ENCODE results near the gene INHBC.
A peak's percentile ranks its signal among the peaks of the same experiment; 100 is the strongest.
"Not testable (repeated sequence)": the region's sequence is repeated elsewhere in the genome, so short reads cannot be mapped to it uniquely, and the experiment has no call there.

The INHBC gene

DNA sequence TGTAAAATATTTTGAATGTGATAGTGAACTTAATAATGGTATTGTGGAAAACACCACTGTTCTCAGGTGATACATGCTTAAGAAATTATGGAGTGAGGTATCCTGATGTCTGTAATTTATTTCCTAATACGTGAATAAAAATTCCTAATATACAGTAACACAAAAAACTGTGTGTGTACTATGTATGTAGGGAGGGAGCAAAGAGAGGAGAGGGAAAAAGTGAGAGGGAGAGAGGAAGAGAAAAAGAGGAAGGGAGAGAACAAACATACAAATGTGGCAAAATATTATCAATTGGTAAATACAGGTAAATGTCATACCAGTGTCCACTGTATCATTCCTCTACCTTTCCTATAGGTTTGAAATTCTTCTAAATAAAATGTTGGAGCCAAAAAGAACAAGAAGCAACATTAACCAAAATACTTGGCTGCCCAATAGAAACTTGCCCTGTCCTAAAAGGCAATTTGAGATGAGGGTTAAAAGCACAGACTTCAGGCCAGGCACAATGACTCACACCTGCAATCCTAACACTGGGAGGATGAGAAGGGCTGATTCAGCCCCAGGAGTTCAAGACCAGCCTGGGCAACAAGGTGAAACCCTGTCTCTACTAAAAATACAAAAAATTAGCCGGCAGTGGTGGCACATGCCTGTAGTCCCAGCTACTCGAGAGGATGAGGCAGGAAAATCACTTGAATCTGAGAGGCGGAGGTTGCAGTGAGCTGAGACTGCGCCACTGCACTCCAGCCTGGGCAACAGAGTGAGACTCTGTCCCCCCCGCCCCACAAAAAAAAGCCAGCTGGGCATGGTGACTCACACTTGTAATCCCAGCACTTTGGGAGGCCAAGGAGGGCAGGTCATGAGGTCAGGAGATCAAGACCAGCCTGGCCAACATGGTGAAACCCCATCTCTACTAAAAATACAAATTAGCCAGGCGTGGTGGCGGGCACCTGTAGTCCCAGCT is 18.3 kb upstream of the INHBC start:
- no peak overlapping the region for H3K9ac ChIP-seq (ENCODE audit: insufficient read length, low read depth)
- TF ChIP-seq ZNF274 (IDR thresholded peaks at IDR 0.05; ENCODE audit: low read depth, low read length) (no peak), SUZ12 (IDR thresholded peaks at IDR 0.05; ENCODE audit: extremely low read depth, insufficient read depth, insufficient read length) (no peak), YY1 (IDR thresholded peaks at IDR 0.05; ENCODE audit: insufficient read depth, insufficient read length) (no peak)
- no peaks in the 10 kb centered on the region for H3K27me3 ChIP-seq (ENCODE audit: insufficient read depth, insufficient read length)
- no peak overlapping the region for H3K4me3 ChIP-seq (ENCODE audit: insufficient read length, low read depth)
- H3K9me3 ChIP-seq (ENCODE audit: insufficient read depth, low read length): no peaks in the 10 kb centered on the region
- DNase-seq (ENCODE audit: low read depth, low spot score): no peak
- no peaks in the 10 kb centered on the region for H3K4me1 ChIP-seq (ENCODE audit: insufficient read depth, insufficient read length)
- no peaks in the 10 kb centered on the region for H3K36me3 ChIP-seq (ENCODE audit: insufficient read depth, insufficient read length, low read length)

DNA sequence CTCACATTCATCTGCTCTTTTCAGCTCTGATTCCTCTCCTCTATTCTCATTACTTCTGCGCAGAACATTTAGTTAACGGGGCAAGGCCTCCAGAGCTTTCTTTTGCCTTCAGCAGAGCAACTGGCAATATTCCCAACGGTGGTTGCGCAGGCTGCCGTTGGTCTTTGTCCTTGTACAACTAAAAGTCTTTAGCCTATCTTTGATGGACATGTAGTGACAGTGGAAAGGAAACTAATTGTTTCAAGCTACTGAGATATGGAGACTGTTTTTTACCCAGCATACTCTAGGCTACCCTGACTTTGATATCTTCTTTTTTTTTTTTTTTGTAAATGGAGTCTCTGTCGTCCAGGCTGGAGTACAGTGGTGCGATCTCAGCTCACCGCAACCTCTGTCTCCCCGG is 16.3 kb upstream of the INHBC start:
- Histone ChIP-seq H3K9me3 (ENCODE audit: insufficient read depth, low read length) (no peaks in the 10 kb centered on the region), H3K27me3 (ENCODE audit: insufficient read depth, insufficient read length) (no peaks in the 10 kb centered on the region), H3K4me1 (ENCODE audit: insufficient read depth, insufficient read length) (no peaks in the 10 kb centered on the region), H3K36me3 (ENCODE audit: insufficient read depth, insufficient read length, low read length) (peaks cover 17% of the 10 kb centered on the region), H3K4me3 (ENCODE audit: insufficient read length, low read depth) (no peak overlapping the region), H3K9ac (ENCODE audit: insufficient read length, low read depth) (no peak overlapping the region)
- no peak for DNase-seq (ENCODE audit: low read depth, low spot score)
- TF ChIP-seq YY1 (IDR thresholded peaks at IDR 0.05; ENCODE audit: insufficient read depth, insufficient read length): no peak
- TF ChIP-seq SUZ12 (IDR thresholded peaks at IDR 0.05; ENCODE audit: extremely low read depth, insufficient read depth, insufficient read length): no peak
- no peak for TF ChIP-seq ZNF274 (IDR thresholded peaks at IDR 0.05; ENCODE audit: low read depth, low read length)

DNA sequence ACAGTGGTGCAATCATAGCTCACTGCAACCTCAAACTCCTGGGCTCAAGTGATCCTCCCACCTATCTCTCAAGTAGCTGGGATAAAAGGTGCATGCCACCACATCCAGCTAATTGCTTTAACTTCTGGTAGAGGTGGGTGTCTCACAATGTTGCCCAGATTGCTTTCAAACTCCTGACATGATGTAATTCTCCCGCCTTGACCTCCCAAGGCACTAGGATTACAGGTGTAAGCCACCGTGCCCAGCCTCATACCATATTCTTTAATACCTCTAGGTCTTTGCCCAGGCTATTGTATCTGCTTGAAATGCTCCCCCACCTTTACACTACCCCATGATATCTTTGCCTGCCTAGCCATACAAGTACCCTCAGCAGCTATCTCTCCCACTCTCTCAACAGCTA is 15.1 kb upstream of the INHBC start:
- Histone ChIP-seq H3K4me1 (ENCODE audit: insufficient read depth, insufficient read length) (no peaks in the 10 kb centered on the region), H3K4me3 (ENCODE audit: insufficient read length, low read depth) (no peak overlapping the region), H3K36me3 (ENCODE audit: insufficient read depth, insufficient read length, low read length) (peaks cover 20% of the 10 kb centered on the region), H3K9me3 (ENCODE audit: insufficient read depth, low read length) (no peaks in the 10 kb centered on the region), H3K9ac (ENCODE audit: insufficient read length, low read depth) (no peak overlapping the region), H3K27me3 (ENCODE audit: insufficient read depth, insufficient read length) (no peaks in the 10 kb centered on the region)
- TF ChIP-seq SUZ12 (IDR thresholded peaks at IDR 0.05; ENCODE audit: extremely low read depth, insufficient read depth, insufficient read length): no peak
- TF ChIP-seq YY1 (IDR thresholded peaks at IDR 0.05; ENCODE audit: insufficient read depth, insufficient read length): no peak
- TF ChIP-seq ZNF274 (IDR thresholded peaks at IDR 0.05; ENCODE audit: low read depth, low read length): no peak
- no peak for DNase-seq (ENCODE audit: low read depth, low spot score)

DNA sequence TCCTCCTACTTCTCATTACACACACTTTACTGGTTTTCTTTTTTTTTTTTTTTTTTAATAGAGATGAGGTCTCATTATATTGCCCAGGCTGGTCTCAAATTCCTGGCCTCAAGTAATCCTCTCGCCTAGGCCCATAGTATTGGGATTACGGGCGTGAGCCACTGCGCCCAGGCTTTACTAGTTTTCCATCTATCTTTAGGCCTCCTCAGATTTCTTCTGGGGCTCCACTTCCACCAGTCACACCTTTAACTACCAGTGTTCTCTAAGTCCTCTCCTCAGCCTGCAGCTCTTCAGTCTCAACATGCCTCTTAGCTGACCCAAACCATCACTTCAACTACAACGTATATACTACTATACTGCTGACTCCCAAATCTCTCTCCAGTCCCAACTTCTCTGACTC is 14.1 kb upstream of the INHBC start:
- Histone ChIP-seq H3K27me3 (ENCODE audit: insufficient read depth, insufficient read length) (no peaks in the 10 kb centered on the region), H3K36me3 (ENCODE audit: insufficient read depth, insufficient read length, low read length) (peaks cover 22% of the 10 kb centered on the region), H3K9ac (ENCODE audit: insufficient read length, low read depth) (no peak overlapping the region), H3K4me3 (ENCODE audit: insufficient read length, low read depth) (no peak overlapping the region), H3K4me1 (ENCODE audit: insufficient read depth, insufficient read length) (no peaks in the 10 kb centered on the region), H3K9me3 (ENCODE audit: insufficient read depth, low read length) (no peaks in the 10 kb centered on the region)
- no peak for DNase-seq (ENCODE audit: low read depth, low spot score)
- TF ChIP-seq YY1 (IDR thresholded peaks at IDR 0.05; ENCODE audit: insufficient read depth, insufficient read length) (no peak), SUZ12 (IDR thresholded peaks at IDR 0.05; ENCODE audit: extremely low read depth, insufficient read depth, insufficient read length) (no peak), ZNF274 (IDR thresholded peaks at IDR 0.05; ENCODE audit: low read depth, low read length) (no peak)

DNA sequence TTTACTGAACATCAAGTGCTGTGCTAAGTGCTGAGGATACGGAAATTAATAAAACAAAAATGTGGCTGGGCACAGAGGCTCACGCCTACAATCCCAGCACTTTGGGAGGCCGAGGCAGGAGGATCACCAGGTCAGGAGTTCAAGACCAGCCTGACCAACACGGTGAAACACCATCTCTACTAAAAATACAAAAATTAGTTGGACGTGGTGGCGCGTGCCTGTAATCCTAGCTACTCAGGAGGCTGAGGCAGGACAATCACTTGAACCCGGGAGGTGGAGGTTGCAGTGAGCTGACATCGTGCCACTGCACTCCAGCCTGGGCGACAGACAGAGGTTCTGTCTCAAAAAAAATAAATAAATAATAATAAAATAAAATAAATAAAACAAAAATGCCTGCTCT is 7.6 kb upstream of the INHBC start:
- not testable (repeated sequence) for H3K27me3 ChIP-seq (ENCODE audit: insufficient read depth, insufficient read length); DNase-seq (ENCODE audit: low read depth, low spot score); H3K4me1 ChIP-seq (ENCODE audit: insufficient read depth, insufficient read length); H3K9me3 ChIP-seq (ENCODE audit: insufficient read depth, low read length); H3K4me3 ChIP-seq (ENCODE audit: insufficient read length, low read depth); H3K9ac ChIP-seq (ENCODE audit: insufficient read length, low read depth)
- peaks cover 19% of the 10 kb centered on the region for H3K36me3 ChIP-seq (ENCODE audit: insufficient read depth, insufficient read length, low read length)

DNA sequence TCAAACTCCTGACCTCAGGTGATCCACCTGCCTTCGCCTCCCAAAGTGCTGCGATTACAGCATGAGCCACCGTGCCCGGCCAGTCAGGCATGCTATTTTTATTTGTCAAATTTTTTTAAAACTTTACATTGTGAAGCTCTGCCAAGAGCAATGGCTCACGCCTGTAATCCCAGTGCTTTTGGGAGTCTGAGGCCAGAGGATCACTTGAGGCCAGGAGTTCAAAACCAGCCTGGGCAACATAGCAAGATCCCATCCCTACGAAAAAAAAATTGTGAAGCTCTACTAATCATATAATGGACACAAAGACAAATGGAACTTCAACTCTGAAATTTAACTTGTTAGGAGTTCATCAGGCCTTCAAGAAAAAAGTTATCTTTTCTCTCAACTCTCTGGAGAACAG is 5.6 kb upstream of the INHBC start:
- H3K36me3 ChIP-seq (ENCODE audit: insufficient read depth, insufficient read length, low read length): peaks cover 4% of the 10 kb centered on the region
- no peak for DNase-seq (ENCODE audit: low read depth, low spot score)
- no peaks in the 10 kb centered on the region for H3K27me3 ChIP-seq (ENCODE audit: insufficient read depth, insufficient read length)
- TF ChIP-seq SUZ12 (IDR thresholded peaks at IDR 0.05; ENCODE audit: extremely low read depth, insufficient read depth, insufficient read length) (no peak), ZNF274 (IDR thresholded peaks at IDR 0.05; ENCODE audit: low read depth, low read length) (no peak), YY1 (IDR thresholded peaks at IDR 0.05; ENCODE audit: insufficient read depth, insufficient read length) (no peak)
- H3K9ac ChIP-seq (ENCODE audit: insufficient read length, low read depth): no peak overlapping the region
- no peaks in the 10 kb centered on the region for H3K9me3 ChIP-seq (ENCODE audit: insufficient read depth, low read length)
- H3K4me1 ChIP-seq (ENCODE audit: insufficient read depth, insufficient read length): peaks cover 3% of the 10 kb centered on the region
- H3K4me3 ChIP-seq (ENCODE audit: insufficient read length, low read depth): no peak overlapping the region

DNA sequence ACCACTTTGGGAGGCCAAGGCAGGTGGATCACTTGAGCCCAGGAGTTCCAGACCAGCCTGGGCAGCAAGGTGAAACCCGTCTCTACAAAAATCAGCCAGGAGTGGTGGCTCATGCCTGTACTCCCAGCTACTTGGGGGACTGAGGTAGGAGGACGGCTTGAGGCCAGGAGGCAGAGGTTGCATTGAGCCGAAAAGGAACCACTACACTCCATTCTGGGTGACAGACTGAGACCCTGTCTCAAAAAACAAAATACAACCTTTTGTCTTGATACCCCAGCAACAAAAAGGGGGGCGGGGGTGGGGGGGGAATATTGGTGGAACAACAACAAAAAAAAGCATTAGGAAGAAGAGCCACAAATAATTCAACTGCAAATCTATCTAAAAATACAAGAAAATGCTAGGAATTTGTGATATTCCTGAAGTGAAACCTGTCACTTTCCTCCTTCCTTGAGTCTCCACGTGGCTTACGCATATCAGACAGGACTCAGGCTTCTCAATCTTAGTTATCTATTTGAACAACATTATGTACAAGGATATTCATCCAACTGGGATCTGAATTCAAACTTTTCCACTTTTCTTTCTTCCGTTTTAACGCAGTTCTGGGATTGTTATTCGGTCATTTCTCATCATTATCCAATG is 5.0 kb upstream of the INHBC start:
- Histone ChIP-seq H3K4me3 (ENCODE audit: insufficient read length, low read depth) (peak overlapping the region; percentile 68), H3K9ac (ENCODE audit: insufficient read length, low read depth) (peak overlapping the region; percentile 79), H3K36me3 (ENCODE audit: insufficient read depth, insufficient read length, low read length) (peaks cover 4% of the 10 kb centered on the region), H3K27me3 (ENCODE audit: insufficient read depth, insufficient read length) (no peaks in the 10 kb centered on the region), H3K4me1 (ENCODE audit: insufficient read depth, insufficient read length) (peaks cover 6% of the 10 kb centered on the region), H3K9me3 (ENCODE audit: insufficient read depth, low read length) (no peaks in the 10 kb centered on the region)
- TF ChIP-seq YY1 (IDR thresholded peaks at IDR 0.05; ENCODE audit: insufficient read depth, insufficient read length): no peak
- no peak for TF ChIP-seq ZNF274 (IDR thresholded peaks at IDR 0.05; ENCODE audit: low read depth, low read length)
- no peak for TF ChIP-seq SUZ12 (IDR thresholded peaks at IDR 0.05; ENCODE audit: extremely low read depth, insufficient read depth, insufficient read length)
- no peak for DNase-seq (ENCODE audit: low read depth, low spot score)

All from NT2/D1 (cell line).